GM15510 (cell line): ENCODE measurements around the gene ATP6V1B1.

Experiments
- POLR2A ChIP-seq: IDR thresholded peaks from 3 replicates; pipeline ENCODE4 v1.6.1; 2011; ENCODE audit warnings: borderline replicate concordance; ENCODE audit not compliant: insufficient read length; ENCODE audit errors: extremely low read depth

Gene ATP6V1B1

GRCh38 chr2:70981421-70981820 is 45.7 kb downstream of the ATP6V1B1 start:
- no peak for TF ChIP-seq POLR2A

- no peak for TF ChIP-seq POLR2A
Observed at GRCh38 chr2:70981866-70982810, 46.4 kb downstream of the ATP6V1B1 start.

GRCh38 chr2:70982971-70983370 is 47.3 kb downstream of the ATP6V1B1 start:
- TF ChIP-seq POLR2A = no peak

GRCh38 chr2:70983506-70984227 is 48.0 kb downstream of the ATP6V1B1 start:
- TF ChIP-seq POLR2A = no peak

GRCh38 chr2:70984228-70984575 is 48.5 kb downstream of the ATP6V1B1 start:
- TF ChIP-seq POLR2A = no peak

GRCh38 chr2:70984576-70985282 is 49.0 kb downstream of the ATP6V1B1 start:
- TF ChIP-seq POLR2A = no peak

GRCh38 chr2:70985283-70985688 is 49.6 kb downstream of the ATP6V1B1 start:
- no peak for TF ChIP-seq POLR2A

GRCh38 chr2:70985956-70986355 is 50.3 kb downstream of the ATP6V1B1 start:
- no peak for TF ChIP-seq POLR2A

- TF ChIP-seq POLR2A = no peak
Observed at GRCh38 chr2:70986499-70987189, 50.9 kb downstream of the ATP6V1B1 start.

- no peak for TF ChIP-seq POLR2A
Observed at GRCh38 chr2:70987386-70987785, 51.7 kb downstream of the ATP6V1B1 start.

- TF ChIP-seq POLR2A = no peak
Observed at GRCh38 chr2:70988151-70988550, 52.5 kb downstream of the ATP6V1B1 start.

- no peak for TF ChIP-seq POLR2A
Observed at GRCh38 chr2:70988726-70989648, 53.3 kb downstream of the ATP6V1B1 start.

GRCh38 chr2:70990216-70990615 is 54.5 kb downstream of the ATP6V1B1 start:
- no peak for TF ChIP-seq POLR2A
